ENCODE results near the gene MAGI2. TPM values are rescaled to one million over a fixed set of nuclear protein-coding genes. Genes with fewer than 3 reads are reported as not detected.

MAGI2 gene
- total RNA-seq, 2 experiments from 2014 or later = 0.03 to 0.17 TPM

DNA sequence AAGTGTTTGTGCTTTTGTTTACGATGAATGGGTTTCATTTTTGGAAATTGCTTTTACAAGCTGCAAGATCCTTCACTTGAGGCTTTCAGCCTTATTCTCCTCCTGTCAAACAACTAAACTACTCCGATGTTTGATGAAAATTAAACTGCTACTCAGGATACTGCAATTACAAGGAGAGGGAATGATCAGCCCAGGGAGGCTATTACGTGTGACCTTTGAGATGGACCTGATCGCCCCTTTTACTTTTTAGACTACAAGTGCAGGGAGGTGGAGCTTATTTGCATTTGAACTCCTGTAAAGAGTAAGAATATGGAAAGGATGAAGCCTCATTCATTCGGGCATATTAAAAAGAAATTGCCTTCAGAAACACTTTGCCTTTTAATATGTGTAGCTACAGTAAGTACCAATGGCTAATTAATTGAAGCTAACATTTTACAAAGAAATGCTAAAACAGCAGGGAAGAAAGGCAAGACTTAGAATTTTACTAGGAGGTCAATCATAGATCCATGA, 1435.8 kb downstream of the MAGI2 start:
- TF ChIP-seq EZH2phosphoT487 (IDR thresholded peaks at IDR 0.05; ENCODE audit: borderline replicate concordance, low read depth, low read length) = no peak
- no peak for TF ChIP-seq CTCF (conservative IDR thresholded peaks at IDR 0.05; ENCODE audit: low read length)
- Histone ChIP-seq H3K9me3 (ENCODE audit: low read length) (no peaks in the 10 kb centered on the region), H3K9me2 (ENCODE audit: insufficient read depth, low read length) (no peaks in the 10 kb centered on the region), H2AFZ (ENCODE audit: low read length) (no peak overlapping the region), H4K20me1 (ENCODE audit: insufficient read depth, low read length) (no peaks in the 10 kb centered on the region), H3K79me2 (ENCODE audit: insufficient read depth, low read depth, low read length) (no peaks in the 10 kb centered on the region), H3K27ac (ENCODE audit: low read depth, low read length, poor library complexity, severe bottlenecking) (no peak overlapping the region), H3K4me3 (ENCODE audit: low read depth, low read length, poor library complexity, severe bottlenecking) (no peak overlapping the region), H3K4me1 (ENCODE audit: insufficient read depth, low read length, poor library complexity, severe bottlenecking) (peaks cover 4% of the 10 kb centered on the region), H3K4me2 (ENCODE audit: low read length) (no peak overlapping the region), H3K36me3 (ENCODE audit: insufficient read depth, low read length) (no peaks in the 10 kb centered on the region)
- ChIA-PET CTCF (ENCODE audit: unreplicated experiment) (no interaction called here), POLR2A (interaction anchor here (0.5 to 0.7 kb wide), 3 partner anchors 14 to 77 kb away, joined by 3 to 5 read pairs (median 4); no protein-coding TSS in a partner anchor)
- DNase-seq (ENCODE audit: low spot score) = no peak
- no TSS peak for BruUV-seq (replicated peaks)
- intact Hi-C loops (cut with micrococcal nuclease; ENCODE audit: unreplicated experiment) = no loop called here

- ChIA-PET CTCF (ENCODE audit: unreplicated experiment) (no interaction called here), POLR2A (interaction anchor here (0.7 kb wide), 1 partner anchor 43 kb away, joined by 5 read pairs; no protein-coding TSS in a partner anchor)
- Histone ChIP-seq H3K9me2 (ENCODE audit: insufficient read depth, low read length) (no peaks in the 10 kb centered on the region), H4K20me1 (ENCODE audit: insufficient read depth, low read length) (no peaks in the 10 kb centered on the region), H2AFZ (ENCODE audit: low read length) (no peak overlapping the region), H3K27ac (ENCODE audit: low read depth, low read length, poor library complexity, severe bottlenecking) (no peak overlapping the region), H3K9me3 (ENCODE audit: low read length) (no peaks in the 10 kb centered on the region), H3K4me2 (ENCODE audit: low read length) (no peak overlapping the region), H3K36me3 (ENCODE audit: insufficient read depth, low read length) (no peaks in the 10 kb centered on the region), H3K4me1 (ENCODE audit: insufficient read depth, low read length, poor library complexity, severe bottlenecking) (peaks cover 4% of the 10 kb centered on the region), H3K79me2 (ENCODE audit: insufficient read depth, low read depth, low read length) (no peaks in the 10 kb centered on the region), H3K4me3 (ENCODE audit: low read depth, low read length, poor library complexity, severe bottlenecking) (no peak overlapping the region)
- intact Hi-C loops (cut with micrococcal nuclease; ENCODE audit: unreplicated experiment) = no loop called here
- no TSS peak for BruUV-seq (replicated peaks)
- no peak for DNase-seq (ENCODE audit: low spot score)
- no peak for TF ChIP-seq CTCF (conservative IDR thresholded peaks at IDR 0.05; ENCODE audit: low read length)
- TF ChIP-seq EZH2phosphoT487 (IDR thresholded peaks at IDR 0.05; ENCODE audit: borderline replicate concordance, low read depth, low read length) = no peak
Observed at GRCh38 chr7:78015574-78016260, 1437.8 kb downstream of the MAGI2 start.

DNA sequence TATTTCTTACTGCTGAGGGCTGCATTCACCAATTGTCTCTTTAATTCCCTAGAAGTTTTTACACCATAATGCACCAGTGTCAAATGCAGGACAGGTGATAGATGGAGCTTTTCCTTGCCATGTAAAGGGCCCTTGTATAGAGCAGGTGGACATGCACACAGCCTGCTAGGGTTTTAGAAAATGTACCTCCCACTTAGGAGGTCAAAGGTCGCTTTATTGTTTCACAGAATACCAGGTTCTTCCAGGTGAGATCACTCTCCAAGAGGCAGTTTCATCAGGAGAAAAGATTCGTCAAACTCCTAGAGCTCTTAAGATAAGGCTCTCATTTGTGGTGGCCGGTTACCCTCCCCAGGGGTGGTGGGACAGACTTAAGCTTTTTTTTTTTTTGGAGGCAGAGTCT, 1439.1 kb downstream of the MAGI2 start:
- Histone ChIP-seq H3K4me1 (ENCODE audit: insufficient read depth, low read length, poor library complexity, severe bottlenecking) (no peaks in the 10 kb centered on the region), H3K4me3 (ENCODE audit: low read depth, low read length, poor library complexity, severe bottlenecking) (no peak overlapping the region), H3K9me3 (ENCODE audit: low read length) (no peaks in the 10 kb centered on the region), H3K36me3 (ENCODE audit: insufficient read depth, low read length) (no peaks in the 10 kb centered on the region), H2AFZ (ENCODE audit: low read length) (no peak overlapping the region), H3K9me2 (ENCODE audit: insufficient read depth, low read length) (no peaks in the 10 kb centered on the region), H4K20me1 (ENCODE audit: insufficient read depth, low read length) (no peaks in the 10 kb centered on the region), H3K4me2 (ENCODE audit: low read length) (no peak overlapping the region), H3K79me2 (ENCODE audit: insufficient read depth, low read depth, low read length) (no peaks in the 10 kb centered on the region), H3K27ac (ENCODE audit: low read depth, low read length, poor library complexity, severe bottlenecking) (no peak overlapping the region)
- ChIA-PET POLR2A (no interaction called here), CTCF (ENCODE audit: unreplicated experiment) (no interaction called here)
- intact Hi-C loops (cut with micrococcal nuclease; ENCODE audit: unreplicated experiment) = no loop called here
- DNase-seq (ENCODE audit: low spot score) = no peak
- no TSS peak for BruUV-seq (replicated peaks)
- no peak for TF ChIP-seq CTCF (conservative IDR thresholded peaks at IDR 0.05; ENCODE audit: low read length)
- TF ChIP-seq EZH2phosphoT487 (IDR thresholded peaks at IDR 0.05; ENCODE audit: borderline replicate concordance, low read depth, low read length) = no peak
